Astrocyte (in vitro differentiated cells and primary cell): ENCODE measurements around the gene SLC4A5. TPM values are rescaled to one million over a fixed set of nuclear protein-coding genes. Genes with fewer than 3 reads are reported as not detected.

Source experiments
- DNase-seq: peaks from one replicate; pipeline ENCODE4 v3.0.0-alpha.2; 2010; ENCODE audit warnings: low read depth
- FAIRE-seq: peaks from 2 replicates; lab custom pipeline; 2011; peaks lifted over from hg19 to GRCh38; lab: Jason Lieb, UNC
- H2AFZ ChIP-seq: 2 replicates; pipeline ENCODE4 v1.6.0; 2012; ENCODE audit warnings: low read depth, low read length, inconsistent platforms
- H3K27ac ChIP-seq: 2 replicates; pipeline ENCODE4 v1.5.1; 2011; ENCODE audit warnings: low read depth, low read length, inconsistent platforms
- H3K27me3 ChIP-seq: 2 replicates; pipeline ENCODE4 v1.6.0; 2011; ENCODE audit warnings: low read length, inconsistent platforms; ENCODE audit not compliant: insufficient read depth
- H3K36me3 ChIP-seq: 2 replicates; pipeline ENCODE4 v1.5.1; 2011; ENCODE audit warnings: low read length, inconsistent platforms; ENCODE audit not compliant: insufficient read depth
- H3K4me1 ChIP-seq: 2 replicates; pipeline ENCODE4 v1.5.1; 2011; ENCODE audit warnings: low read length, inconsistent platforms; ENCODE audit not compliant: insufficient read depth
- H3K4me2 ChIP-seq: 2 replicates; pipeline ENCODE4 v1.6.0; 2012; ENCODE audit warnings: low read length, inconsistent platforms
- H3K4me3 ChIP-seq: 2 replicates; pipeline ENCODE4 v1.5.1; 2011; ENCODE audit warnings: low read depth, mild to moderate bottlenecking, low read length, inconsistent platforms; ENCODE audit not compliant: insufficient read depth
- H3K79me2 ChIP-seq: 2 replicates; pipeline ENCODE4 v1.6.0; 2012; ENCODE audit warnings: mild to moderate bottlenecking, low read length, inconsistent platforms; ENCODE audit not compliant: insufficient read depth
- H3K9ac ChIP-seq: 2 replicates; pipeline ENCODE4 v1.6.0; 2012; ENCODE audit warnings: mild to moderate bottlenecking, low read length, inconsistent platforms
- H3K9me3 ChIP-seq: 2 replicates; pipeline ENCODE4 v1.5.1; 2012; ENCODE audit warnings: low read depth, mild to moderate bottlenecking, low read length, inconsistent platforms; ENCODE audit not compliant: insufficient read depth
- H4K20me1 ChIP-seq: 2 replicates; pipeline ENCODE4 v1.6.0; 2012; ENCODE audit warnings: low read length, inconsistent platforms; ENCODE audit not compliant: insufficient read depth
- H3K27ac Mint-ChIP-seq: one replicate; pipeline ENCODE4 v1.8.0; 2021; ENCODE audit warnings: mild to moderate bottlenecking, mixed read lengths; ENCODE audit not compliant: unreplicated experiment
- H3K27me3 Mint-ChIP-seq: one replicate; pipeline ENCODE4 v1.8.0; 2021; ENCODE audit warnings: low read depth, mixed read lengths; ENCODE audit not compliant: unreplicated experiment
- H3K36me3 Mint-ChIP-seq: one replicate; pipeline ENCODE4 v1.8.0; 2021; ENCODE audit warnings: low read depth, mixed read lengths; ENCODE audit not compliant: unreplicated experiment
- H3K4me1 Mint-ChIP-seq: one replicate; pipeline ENCODE4 v1.8.0; 2021; ENCODE audit warnings: low read depth, mixed read lengths; ENCODE audit not compliant: unreplicated experiment
- H3K4me3 Mint-ChIP-seq: one replicate; pipeline ENCODE4 v1.8.0; 2021; ENCODE audit warnings: mild to moderate bottlenecking, moderate library complexity, mixed read lengths; ENCODE audit not compliant: unreplicated experiment
- H3K9me3 Mint-ChIP-seq: one replicate; pipeline ENCODE4 v1.8.0; 2021; ENCODE audit warnings: mild to moderate bottlenecking, mixed read lengths; ENCODE audit not compliant: unreplicated experiment
- CTCF ChIP-seq: IDR thresholded peaks from 2 replicates; pipeline ENCODE4 v1.5.1; 2011; ENCODE audit warnings: low read depth, mild to moderate bottlenecking, inconsistent platforms, low read length, moderate library complexity; ENCODE audit not compliant: insufficient read depth
- EZH2 ChIP-seq: IDR thresholded peaks from 2 replicates; pipeline ENCODE4 v1.6.1; 2012; ENCODE audit warnings: mild to moderate bottlenecking, low read length, inconsistent platforms; ENCODE audit not compliant: insufficient read depth
- total RNA-seq: library from RNA; stranded (reverse); gene quantifications from 2 replicates; pipeline ENCODE4 v1.2.1, GENCODE V29; 2021

The SLC4A5 gene
- total RNA-seq, 1 donor from 2014 or later: 0.41 TPM

DNA sequence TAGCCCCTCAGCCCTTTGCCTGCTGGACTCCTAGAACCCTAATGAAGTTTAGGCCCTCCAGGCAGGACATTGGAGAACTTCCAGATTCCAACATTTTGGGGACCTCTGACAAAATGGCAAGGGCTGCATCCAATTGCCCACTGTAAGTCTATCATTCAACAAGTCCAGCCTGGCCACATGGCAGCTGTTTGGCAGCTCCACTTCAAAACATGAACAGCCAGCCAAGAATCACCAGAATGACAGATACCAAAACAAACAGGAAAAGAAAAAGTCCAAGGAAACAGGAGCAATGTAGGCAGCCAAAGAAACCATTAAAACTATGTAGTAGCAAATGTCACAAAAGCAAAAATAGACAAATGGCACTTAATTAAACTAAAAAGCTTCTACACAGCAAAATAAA lies 25.5 kb downstream of the SLC4A5 start:
- Mint-ChIP-seq H3K36me3 (peaks cover 8% of the 10 kb centered on the region), H3K4me3 (no peak overlapping the region), H3K9me3 (peaks cover 3% of the 10 kb centered on the region), H3K27ac (no peak overlapping the region), H3K27me3 (peaks cover 9% of the 10 kb centered on the region), H3K4me1 (no peaks in the 10 kb centered on the region)
- Histone ChIP-seq H3K9ac (no peak overlapping the region), H3K27ac (no peak overlapping the region), H2AFZ (no peak overlapping the region), H3K4me3 (no peak overlapping the region), H4K20me1 (no peaks in the 10 kb centered on the region), H3K4me1 (peaks cover 3% of the 10 kb centered on the region), H3K27me3 (no peaks in the 10 kb centered on the region), H3K79me2 (no peaks in the 10 kb centered on the region), H3K9me3 (no peaks in the 10 kb centered on the region), H3K36me3 (no peaks in the 10 kb centered on the region), H3K4me2 (no peak overlapping the region)
- DNase-seq: no peak
- no peak for FAIRE-seq
- TF ChIP-seq EZH2: no peak
- TF ChIP-seq CTCF: no peak

DNA sequence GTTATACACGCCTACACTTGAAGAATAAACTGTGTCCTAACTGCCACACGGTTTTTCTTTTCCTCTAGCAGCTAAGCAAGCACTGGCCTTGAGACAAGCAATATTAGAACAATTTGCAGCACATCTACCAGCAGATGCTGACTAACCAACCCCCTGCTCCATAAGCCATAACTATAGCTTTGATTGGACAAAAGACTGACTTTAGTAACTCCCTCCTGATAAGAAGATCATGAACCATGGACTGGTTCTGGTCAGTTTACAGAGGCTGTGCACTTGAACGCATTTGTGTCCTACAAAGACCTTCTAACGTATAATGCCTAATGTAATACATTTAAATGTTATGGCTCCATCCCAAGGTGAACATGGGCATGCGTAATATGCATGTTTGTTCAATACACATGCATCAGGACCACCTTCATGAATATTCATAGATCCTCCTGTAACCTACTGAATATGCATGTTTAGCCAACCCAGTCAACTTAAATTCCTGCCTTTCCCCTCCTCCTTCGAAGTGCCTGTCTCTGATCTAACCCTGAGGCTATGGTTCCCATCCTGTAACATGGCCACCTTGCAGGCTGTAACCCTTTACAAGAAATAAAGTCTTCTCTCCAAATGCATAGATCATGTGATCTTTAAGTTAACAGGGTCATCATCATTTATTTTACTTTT lies 26.5 kb downstream of the SLC4A5 start:
- Histone ChIP-seq H3K4me1 (peaks cover 3% of the 10 kb centered on the region), H3K9ac (no peak overlapping the region), H3K4me3 (no peak overlapping the region), H3K9me3 (no peaks in the 10 kb centered on the region), H4K20me1 (no peaks in the 10 kb centered on the region), H3K27ac (no peak overlapping the region), H3K4me2 (no peak overlapping the region), H3K27me3 (no peaks in the 10 kb centered on the region), H2AFZ (no peak overlapping the region), H3K36me3 (no peaks in the 10 kb centered on the region), H3K79me2 (no peaks in the 10 kb centered on the region)
- H3K4me1 Mint-ChIP-seq: no peaks in the 10 kb centered on the region
- H3K36me3 Mint-ChIP-seq: peaks cover 8% of the 10 kb centered on the region
- DNase-seq: no peak
- peaks cover 3% of the 10 kb centered on the region for H3K9me3 Mint-ChIP-seq
- H3K4me3 Mint-ChIP-seq: no peak overlapping the region
- no peak for FAIRE-seq
- H3K27me3 Mint-ChIP-seq: peaks cover 9% of the 10 kb centered on the region
- H3K27ac Mint-ChIP-seq: no peak overlapping the region
- TF ChIP-seq CTCF: no peak
- TF ChIP-seq EZH2: no peak

DNA sequence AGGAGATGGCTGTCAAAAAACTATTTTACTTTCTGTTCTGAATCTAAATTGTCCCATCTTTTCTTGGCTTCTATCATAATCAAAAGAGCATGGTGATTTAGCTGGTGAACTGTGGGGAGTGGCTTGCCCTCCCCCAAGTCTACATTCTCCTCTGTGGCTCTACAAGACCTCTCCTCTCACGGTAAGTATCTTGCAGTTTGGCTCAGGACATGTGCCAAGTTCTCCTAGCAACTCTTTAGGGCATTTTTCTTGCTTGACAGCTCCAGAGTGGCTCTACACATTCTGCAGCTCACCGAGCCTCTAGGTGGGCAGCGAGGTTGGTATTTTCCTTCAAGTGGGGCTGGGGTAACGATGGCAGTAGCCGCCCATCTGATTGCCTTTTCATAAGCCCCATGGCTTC lies 29.1 kb downstream of the SLC4A5 start:
- H3K4me2 ChIP-seq: no peak overlapping the region
- H3K36me3 ChIP-seq: no peaks in the 10 kb centered on the region
- Mint-ChIP-seq H3K4me1 (no peaks in the 10 kb centered on the region), H3K4me3 (no peak overlapping the region), H3K27ac (no peak overlapping the region), H3K9me3 (peaks cover 1% of the 10 kb centered on the region), H3K36me3 (peaks cover 6% of the 10 kb centered on the region), H3K27me3 (peaks cover 3% of the 10 kb centered on the region)
- no peaks in the 10 kb centered on the region for H3K27me3 ChIP-seq
- peaks cover 3% of the 10 kb centered on the region for H3K4me1 ChIP-seq
- H3K4me3 ChIP-seq: no peak overlapping the region
- TF ChIP-seq EZH2: no peak
- no peak for TF ChIP-seq CTCF
- H3K9me3 ChIP-seq: no peaks in the 10 kb centered on the region
- no peaks in the 10 kb centered on the region for H4K20me1 ChIP-seq
- H3K9ac ChIP-seq: no peak overlapping the region
- no peak overlapping the region for H3K27ac ChIP-seq
- no peak for FAIRE-seq
- DNase-seq: no peak
- H2AFZ ChIP-seq: no peak overlapping the region
- no peaks in the 10 kb centered on the region for H3K79me2 ChIP-seq
